ENCODE results near the gene SYNE1. TPM values are rescaled to one million over a fixed set of nuclear protein-coding genes. Genes with fewer than 3 reads are reported as not detected.

Gene SYNE1
- total RNA-seq, 2 experiments from 2014 or later = 74.6 to 140 TPM

DNA sequence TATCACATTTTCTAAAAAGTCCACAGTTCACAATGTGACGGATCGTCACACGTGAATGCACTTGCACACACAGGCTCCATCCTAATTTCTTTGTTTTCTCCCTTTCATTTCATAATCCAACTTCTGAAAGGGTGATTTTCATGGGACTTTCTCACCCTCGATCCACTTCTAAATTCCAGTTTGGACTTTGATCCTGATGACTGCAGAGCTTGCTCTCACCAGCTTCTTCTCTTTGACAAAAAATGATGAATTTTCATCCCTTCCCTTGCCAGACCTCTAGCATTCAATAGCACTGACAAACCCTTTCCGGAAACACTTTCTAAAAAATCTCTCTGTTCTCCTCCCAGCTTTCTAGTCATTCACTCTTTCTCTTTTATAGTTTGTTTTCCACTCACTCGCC lies 341.2 kb downstream of the SYNE1 start:
- H3K4me2 ChIP-seq (ENCODE audit: low read length) = peak overlapping the region; percentile 97; the same call in 1 of the 2 replicates
- H3K27ac ChIP-seq (ENCODE audit: low read depth, low read length, poor library complexity, severe bottlenecking) = no peak overlapping the region
- peaks cover 55% of the 10 kb centered on the region for H3K36me3 ChIP-seq (ENCODE audit: insufficient read depth, low read length)
- no peak overlapping the region for H2AFZ ChIP-seq (ENCODE audit: low read length)
- TF ChIP-seq CTCF (conservative IDR thresholded peaks at IDR 0.05; ENCODE audit: low read length) = no peak
- TF ChIP-seq EZH2phosphoT487 (IDR thresholded peaks at IDR 0.05; ENCODE audit: borderline replicate concordance, low read depth, low read length) = no peak
- CTCF ChIA-PET (ENCODE audit: unreplicated experiment) = no interaction called here
- DNase-seq (ENCODE audit: low spot score) = no peak
- no peak overlapping the region for H3K4me3 ChIP-seq (ENCODE audit: low read depth, low read length, poor library complexity, severe bottlenecking)
- POLR2A ChIA-PET = interaction anchor here (0.5 to 7.9 kb wide), 9 partner anchors 10 to 842 kb away, joined by 3 to 70 read pairs (median 4); no protein-coding TSS in a partner anchor
- H3K9me2 ChIP-seq (ENCODE audit: insufficient read depth, low read length) = no peaks in the 10 kb centered on the region
- no TSS peak for BruUV-seq (replicated peaks)
- peaks cover 44% of the 10 kb centered on the region for H3K4me1 ChIP-seq (ENCODE audit: insufficient read depth, low read length, poor library complexity, severe bottlenecking)
- H3K9me3 ChIP-seq (ENCODE audit: low read length) = no peaks in the 10 kb centered on the region
- intact Hi-C loops (cut with micrococcal nuclease; ENCODE audit: unreplicated experiment) = no loop called here
- H4K20me1 ChIP-seq (ENCODE audit: insufficient read depth, low read length) = no peaks in the 10 kb centered on the region
- peaks cover 61% of the 10 kb centered on the region for H3K79me2 ChIP-seq (ENCODE audit: insufficient read depth, low read depth, low read length)

DNA sequence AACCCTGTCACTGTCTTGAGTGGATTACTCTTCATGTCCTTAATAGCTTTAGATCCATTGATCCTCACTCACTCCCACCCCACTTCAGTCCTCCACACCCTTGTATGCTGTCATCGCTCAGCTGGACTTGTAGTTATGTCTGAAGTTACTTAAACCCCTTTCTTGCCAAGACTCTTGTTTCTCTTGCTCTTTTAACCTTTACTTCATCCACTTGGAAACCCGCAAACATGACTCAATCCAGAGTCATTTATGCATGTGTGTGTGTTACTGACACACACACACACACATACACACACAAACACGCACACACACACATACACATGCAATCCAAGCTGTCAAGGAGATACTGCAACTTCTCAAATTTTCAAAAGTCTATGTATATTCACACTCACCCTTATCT lies 341.8 kb downstream of the SYNE1 start:
- Histone ChIP-seq H3K27ac (ENCODE audit: low read depth, low read length, poor library complexity, severe bottlenecking) (no peak overlapping the region), H3K9me3 (ENCODE audit: low read length) (no peaks in the 10 kb centered on the region), H3K79me2 (ENCODE audit: insufficient read depth, low read depth, low read length) (peaks cover 55% of the 10 kb centered on the region), H3K36me3 (ENCODE audit: insufficient read depth, low read length) (peaks cover 60% of the 10 kb centered on the region), H3K4me1 (ENCODE audit: insufficient read depth, low read length, poor library complexity, severe bottlenecking) (peaks cover 43% of the 10 kb centered on the region), H2AFZ (ENCODE audit: low read length) (no peak overlapping the region), H3K4me3 (ENCODE audit: low read depth, low read length, poor library complexity, severe bottlenecking) (no peak overlapping the region), H4K20me1 (ENCODE audit: insufficient read depth, low read length) (no peaks in the 10 kb centered on the region), H3K4me2 (ENCODE audit: low read length) (no peak overlapping the region), H3K9me2 (ENCODE audit: insufficient read depth, low read length) (no peaks in the 10 kb centered on the region)
- intact Hi-C loops (cut with micrococcal nuclease; ENCODE audit: unreplicated experiment) = no loop called here
- ChIA-PET POLR2A (interaction anchor here (0.5 to 7.9 kb wide), 5 partner anchors 11 to 683 kb away, joined by 3 to 70 read pairs (median 9); no protein-coding TSS in a partner anchor), CTCF (ENCODE audit: unreplicated experiment) (no interaction called here)
- no peak for DNase-seq (ENCODE audit: low spot score)
- no TSS peak for BruUV-seq (replicated peaks)
- TF ChIP-seq EZH2phosphoT487 (IDR thresholded peaks at IDR 0.05; ENCODE audit: borderline replicate concordance, low read depth, low read length) (no peak), CTCF (conservative IDR thresholded peaks at IDR 0.05; ENCODE audit: low read length) (no peak)

DNA sequence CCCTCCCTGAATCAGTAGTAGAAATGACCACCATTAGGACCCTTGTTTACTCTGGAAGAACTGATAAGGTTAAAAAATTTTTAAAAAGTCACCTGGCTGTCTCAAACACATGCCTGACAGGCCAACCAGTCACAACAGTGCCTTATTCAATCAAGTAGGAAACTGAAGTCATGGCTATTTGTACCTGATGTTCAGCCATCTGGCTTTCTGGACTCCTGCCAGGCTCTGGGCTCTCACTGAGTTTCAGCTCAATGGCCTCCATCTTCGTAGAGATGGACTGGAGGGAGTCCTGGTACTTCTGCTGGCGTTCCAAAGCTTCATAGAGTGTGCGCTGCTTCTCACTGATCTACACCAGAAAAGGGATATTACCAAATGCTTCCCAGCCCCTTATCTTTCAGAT lies 343.8 kb downstream of the SYNE1 start:
- H3K27ac ChIP-seq (ENCODE audit: low read depth, low read length, poor library complexity, severe bottlenecking) = no peak overlapping the region
- no peaks in the 10 kb centered on the region for H4K20me1 ChIP-seq (ENCODE audit: insufficient read depth, low read length)
- no peak overlapping the region for H3K4me3 ChIP-seq (ENCODE audit: low read depth, low read length, poor library complexity, severe bottlenecking)
- peaks cover 76% of the 10 kb centered on the region for H3K36me3 ChIP-seq (ENCODE audit: insufficient read depth, low read length)
- intact Hi-C loops (cut with micrococcal nuclease; ENCODE audit: unreplicated experiment) = no loop called here
- no peak overlapping the region for H2AFZ ChIP-seq (ENCODE audit: low read length)
- peaks cover 24% of the 10 kb centered on the region for H3K4me1 ChIP-seq (ENCODE audit: insufficient read depth, low read length, poor library complexity, severe bottlenecking)
- peaks cover 36% of the 10 kb centered on the region; the same call in 1 of the 2 replicates for H3K79me2 ChIP-seq (ENCODE audit: insufficient read depth, low read depth, low read length)
- CTCF ChIA-PET (ENCODE audit: unreplicated experiment) = no interaction called here
- no peaks in the 10 kb centered on the region for H3K9me2 ChIP-seq (ENCODE audit: insufficient read depth, low read length)
- no peaks in the 10 kb centered on the region for H3K9me3 ChIP-seq (ENCODE audit: low read length)
- POLR2A ChIA-PET = interaction anchor here (0.7 kb wide), 1 partner anchor 11 kb away, joined by 3 read pairs; no protein-coding TSS in a partner anchor
- DNase-seq (ENCODE audit: low spot score) = no peak
- no peak overlapping the region for H3K4me2 ChIP-seq (ENCODE audit: low read length)
- TF ChIP-seq CTCF (conservative IDR thresholded peaks at IDR 0.05; ENCODE audit: low read length) (no peak), EZH2phosphoT487 (IDR thresholded peaks at IDR 0.05; ENCODE audit: borderline replicate concordance, low read depth, low read length) (no peak)
- BruUV-seq (replicated peaks) = no TSS peak

Measured in OCI-LY7 (cell line).